AG09319 (cell line): Measurements from ENCODE around the gene TMEM221.

Experiments
- DNase-seq: peaks from one replicate; pipeline ENCODE4 v3.0.0-alpha.2; 2010; ENCODE audit warnings: low read depth; ENCODE audit errors: extremely low read depth
- TF ChIP-seq, protein P1 (sequence below): IDR thresholded peaks from 2 replicates; pipeline ENCODE4 v1.5.1; 2011; ENCODE audit warnings: low read depth, mild to moderate bottlenecking, inconsistent platforms, low read length, moderate library complexity

The TMEM221 gene

DNA sequence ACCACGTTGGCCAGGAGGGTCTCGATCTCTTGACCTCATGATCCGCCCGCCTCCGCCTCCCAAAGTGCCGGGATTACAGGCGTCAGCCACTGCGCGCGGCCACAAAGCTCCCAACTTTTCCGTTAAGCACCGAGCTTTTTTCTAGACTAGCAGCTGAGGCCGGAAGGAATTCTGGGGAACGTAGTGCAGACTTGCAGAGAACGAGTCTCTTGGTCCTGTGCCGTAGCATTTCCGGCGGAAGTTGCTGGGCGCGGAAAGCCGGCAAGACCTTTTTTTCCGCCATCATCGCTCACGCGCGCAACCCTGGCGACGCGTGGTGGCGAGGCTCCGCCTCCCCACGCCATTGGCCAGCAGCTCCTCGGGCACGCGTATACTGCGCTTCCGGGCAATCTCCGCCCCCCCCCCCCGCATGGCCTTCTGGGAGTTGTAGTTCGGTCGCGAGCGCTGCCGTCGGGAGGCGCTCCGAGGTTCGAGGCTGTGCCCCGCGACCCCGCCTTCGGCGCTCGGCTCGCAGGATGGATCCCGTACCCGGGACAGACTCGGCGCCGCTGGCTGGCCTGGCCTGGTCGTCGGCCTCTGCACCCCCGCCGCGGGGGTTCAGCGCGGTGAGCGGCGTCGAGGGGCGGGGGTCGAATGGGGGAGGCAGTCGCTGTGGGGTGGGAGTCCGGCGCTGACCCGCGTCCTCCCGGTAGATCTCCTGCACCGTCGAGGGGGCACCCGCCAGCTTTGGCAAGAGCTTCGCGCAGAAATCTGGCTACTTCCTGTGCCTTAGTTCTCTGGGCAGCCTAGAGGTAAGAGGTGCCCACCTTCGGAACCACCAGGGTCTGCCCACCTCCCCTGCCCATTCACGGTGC is 28.6 kb downstream of the TMEM221 start, which contains the start of gene MVB12A:
Gene MVB12A, plus strand, starts transcription at position 427 of the 854 bp plus-strand sequence. Its CDS starts 89 bp downstream, at position 516.
- TF ChIP-seq, protein P1, sequence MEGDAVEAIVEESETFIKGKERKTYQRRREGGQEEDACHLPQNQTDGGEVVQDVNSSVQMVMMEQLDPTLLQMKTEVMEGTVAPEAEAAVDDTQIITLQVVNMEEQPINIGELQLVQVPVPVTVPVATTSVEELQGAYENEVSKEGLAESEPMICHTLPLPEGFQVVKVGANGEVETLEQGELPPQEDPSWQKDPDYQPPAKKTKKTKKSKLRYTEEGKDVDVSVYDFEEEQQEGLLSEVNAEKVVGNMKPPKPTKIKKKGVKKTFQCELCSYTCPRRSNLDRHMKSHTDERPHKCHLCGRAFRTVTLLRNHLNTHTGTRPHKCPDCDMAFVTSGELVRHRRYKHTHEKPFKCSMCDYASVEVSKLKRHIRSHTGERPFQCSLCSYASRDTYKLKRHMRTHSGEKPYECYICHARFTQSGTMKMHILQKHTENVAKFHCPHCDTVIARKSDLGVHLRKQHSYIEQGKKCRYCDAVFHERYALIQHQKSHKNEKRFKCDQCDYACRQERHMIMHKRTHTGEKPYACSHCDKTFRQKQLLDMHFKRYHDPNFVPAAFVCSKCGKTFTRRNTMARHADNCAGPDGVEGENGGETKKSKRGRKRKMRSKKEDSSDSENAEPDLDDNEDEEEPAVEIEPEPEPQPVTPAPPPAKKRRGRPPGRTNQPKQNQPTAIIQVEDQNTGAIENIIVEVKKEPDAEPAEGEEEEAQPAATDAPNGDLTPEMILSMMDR: no peak
- DNase-seq: peak; percentile 97

DNA sequence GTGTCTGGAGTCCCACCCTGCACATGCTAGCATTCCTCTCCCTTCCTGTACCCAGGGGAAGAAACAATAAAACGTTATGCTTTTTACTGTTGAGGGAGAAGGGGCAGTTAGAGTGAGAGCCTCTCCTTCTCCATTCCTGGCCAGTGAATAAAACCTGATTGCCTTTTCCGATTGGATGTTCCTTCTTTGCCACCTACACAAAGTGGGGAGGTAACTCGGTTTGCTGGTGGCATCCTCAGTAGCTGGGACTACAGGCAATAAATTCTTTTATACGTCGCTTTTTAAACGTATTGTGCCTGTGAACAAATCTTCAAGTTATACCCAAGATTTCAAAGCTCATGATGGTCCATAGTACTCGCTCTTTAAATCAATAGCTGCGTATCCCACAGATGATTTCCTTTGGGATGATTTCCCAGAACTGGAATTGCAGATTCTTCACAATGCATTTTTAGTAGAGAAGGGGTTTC is 29.3 kb downstream of the TMEM221 start:
- DNase-seq: no peak
- TF ChIP-seq, protein P1: no peak

DNA sequence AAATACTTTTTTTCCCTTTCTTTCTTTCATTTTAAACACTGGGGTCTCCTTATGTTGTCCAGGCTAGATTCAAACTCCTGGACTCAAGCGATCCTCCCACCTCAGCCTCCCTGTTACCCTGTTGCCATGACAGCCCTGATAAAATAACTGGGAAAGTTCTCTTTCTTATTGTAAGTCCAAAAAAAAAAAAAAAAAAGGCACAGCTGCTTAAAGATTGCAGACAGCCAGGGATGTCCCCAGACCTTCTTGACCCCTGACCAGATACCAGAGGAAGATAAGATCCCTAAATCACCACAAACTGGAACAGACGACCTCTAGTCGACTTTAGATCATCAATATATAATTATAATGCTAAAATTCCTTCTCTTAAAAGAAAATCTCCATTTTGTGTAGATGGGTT is 29.8 kb downstream of the TMEM221 start:
- no peak for DNase-seq

DNA sequence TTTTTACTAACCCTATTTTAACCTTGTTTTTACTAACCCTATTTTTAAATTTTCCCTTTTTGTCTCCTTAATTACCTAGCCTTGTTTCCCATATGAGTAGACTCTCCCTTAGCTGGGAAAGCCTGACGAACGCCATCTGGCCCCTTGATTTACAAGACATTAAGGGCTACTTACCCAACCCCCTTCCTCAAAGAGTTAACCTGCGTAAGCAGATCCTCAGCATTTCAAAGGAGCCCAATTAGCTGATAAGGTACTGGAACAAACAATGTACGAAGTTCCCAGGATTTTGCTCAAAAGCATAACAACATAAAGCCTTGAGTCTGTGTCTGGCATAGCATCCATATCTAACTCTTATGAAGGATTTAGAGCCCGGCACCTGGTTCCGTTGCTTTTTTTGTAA is 33.3 kb downstream of the TMEM221 start:
- TF ChIP-seq, protein P1: no peak
- DNase-seq: no peak

More for the DNA sequence above, 29.8 kb downstream of the TMEM221 start:
- TF ChIP-seq, protein P1: no peak

DNA sequence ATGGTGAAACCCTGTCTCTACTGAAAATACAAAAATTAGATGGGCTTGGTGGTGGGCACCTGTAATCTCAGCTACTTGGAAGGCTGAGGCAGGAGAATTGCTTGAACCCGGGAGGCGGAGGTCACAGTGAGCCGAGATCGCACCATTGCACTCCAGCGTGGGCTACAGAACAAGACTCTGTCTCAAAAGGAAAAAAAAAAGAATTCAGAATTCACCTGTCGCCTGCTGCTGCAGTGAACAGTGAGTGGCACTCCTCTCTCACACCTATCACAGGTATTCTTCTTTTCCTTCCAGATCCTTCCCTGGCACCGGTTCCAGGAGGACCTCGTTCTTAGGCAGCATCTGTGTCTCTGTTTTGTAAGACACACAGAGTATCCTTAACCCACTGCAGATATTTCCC is 34.4 kb downstream of the TMEM221 start:
- TF ChIP-seq, protein P1: no peak
- DNase-seq: no peak

DNA sequence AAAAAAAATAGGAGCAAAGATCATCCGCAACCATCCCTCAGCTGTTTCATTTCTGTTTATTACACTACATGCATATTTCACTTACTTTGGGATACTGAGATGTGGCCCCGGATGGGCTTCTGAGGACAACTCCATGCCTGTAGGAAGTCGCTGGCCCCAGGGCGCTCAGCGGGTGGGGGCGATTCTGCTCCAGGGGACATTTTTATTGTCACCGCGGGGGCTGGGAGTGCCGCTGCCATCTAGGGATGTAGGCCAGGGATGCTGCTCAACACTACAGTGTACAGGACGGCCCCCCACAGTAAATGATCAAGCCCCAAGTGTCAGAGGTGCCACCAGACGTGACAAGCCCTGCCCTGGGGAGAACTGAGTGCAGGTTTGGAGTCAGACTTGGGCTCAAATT is 36.7 kb downstream of the TMEM221 start:
- no peak for DNase-seq

DNA sequence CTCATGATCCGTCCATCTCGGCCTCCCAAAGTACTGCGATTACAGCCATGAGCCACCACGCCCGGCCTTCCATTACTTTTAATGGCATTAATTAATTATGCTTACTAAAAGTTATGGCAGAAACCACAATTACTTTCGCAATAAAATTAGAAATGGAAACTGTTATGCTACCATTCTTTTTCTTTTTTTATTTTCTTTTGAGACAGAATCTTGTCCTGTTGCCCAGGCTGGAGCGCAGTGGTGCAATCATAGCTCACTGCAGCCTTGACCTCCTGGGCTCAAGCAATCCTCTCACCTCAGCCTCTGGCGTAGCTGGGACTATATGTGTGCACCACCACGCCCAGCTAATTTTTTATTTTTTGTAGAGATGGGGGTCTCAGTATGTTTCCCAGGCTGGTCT is 38.5 kb downstream of the TMEM221 start:
- TF ChIP-seq, protein P1: no peak
- DNase-seq: no peak

More for the DNA sequence above, 36.7 kb downstream of the TMEM221 start:
- TF ChIP-seq, protein P1: no peak
